ENCODE measurements around the gene RASA3.
"Not testable (repeated sequence)": the region's sequence is repeated elsewhere in the genome, so short reads cannot be mapped to it uniquely, and the experiment has no call there.

RASA3 gene, protein sequence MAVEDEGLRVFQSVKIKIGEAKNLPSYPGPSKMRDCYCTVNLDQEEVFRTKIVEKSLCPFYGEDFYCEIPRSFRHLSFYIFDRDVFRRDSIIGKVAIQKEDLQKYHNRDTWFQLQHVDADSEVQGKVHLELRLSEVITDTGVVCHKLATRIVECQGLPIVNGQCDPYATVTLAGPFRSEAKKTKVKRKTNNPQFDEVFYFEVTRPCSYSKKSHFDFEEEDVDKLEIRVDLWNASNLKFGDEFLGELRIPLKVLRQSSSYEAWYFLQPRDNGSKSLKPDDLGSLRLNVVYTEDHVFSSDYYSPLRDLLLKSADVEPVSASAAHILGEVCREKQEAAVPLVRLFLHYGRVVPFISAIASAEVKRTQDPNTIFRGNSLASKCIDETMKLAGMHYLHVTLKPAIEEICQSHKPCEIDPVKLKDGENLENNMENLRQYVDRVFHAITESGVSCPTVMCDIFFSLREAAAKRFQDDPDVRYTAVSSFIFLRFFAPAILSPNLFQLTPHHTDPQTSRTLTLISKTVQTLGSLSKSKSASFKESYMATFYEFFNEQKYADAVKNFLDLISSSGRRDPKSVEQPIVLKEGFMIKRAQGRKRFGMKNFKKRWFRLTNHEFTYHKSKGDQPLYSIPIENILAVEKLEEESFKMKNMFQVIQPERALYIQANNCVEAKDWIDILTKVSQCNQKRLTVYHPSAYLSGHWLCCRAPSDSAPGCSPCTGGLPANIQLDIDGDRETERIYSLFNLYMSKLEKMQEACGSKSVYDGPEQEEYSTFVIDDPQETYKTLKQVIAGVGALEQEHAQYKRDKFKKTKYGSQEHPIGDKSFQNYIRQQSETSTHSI

GRCh38 chr13:114132419-114133121 lies at the start of gene RASA3:
Gene RASA3, minus strand, starts transcription at chr13:114132623. Its CDS starts 134 bp downstream, at chr13:114132489.
- DNase-seq = peak; percentile 77

DNA sequence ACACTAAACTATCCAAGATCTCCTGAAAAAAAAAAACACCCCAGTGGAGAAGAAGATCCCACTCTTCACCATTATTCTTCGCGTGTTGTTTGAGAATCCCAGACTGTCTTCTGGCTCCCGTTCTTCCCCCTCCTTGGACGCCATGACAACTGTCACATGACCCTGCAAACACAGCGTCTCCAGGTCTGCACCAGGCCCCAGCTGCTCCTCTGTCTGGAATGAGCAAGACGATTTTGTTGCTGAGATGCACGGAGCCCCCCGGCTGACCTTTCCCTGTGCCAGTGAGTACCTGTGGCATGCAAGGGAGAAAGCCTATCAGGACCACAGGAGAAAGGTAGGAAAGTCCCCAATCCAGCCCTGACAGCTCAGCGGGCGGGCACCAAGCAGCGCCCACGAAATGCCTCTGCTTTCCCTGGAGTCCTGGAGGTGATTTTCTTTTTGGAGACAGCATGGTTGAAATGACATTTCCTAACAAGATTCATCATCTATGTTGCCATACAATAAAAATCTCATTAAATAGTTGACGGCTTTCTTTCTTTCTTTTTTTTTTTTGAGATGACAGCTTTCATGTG lies 46.8 kb upstream of the RASA3 start, which contains the start of gene CFAP97D2:
CFAP97D2 (plus strand) TSS at position 171 of the 572 bp plus-strand sequence; CDS start at position 245, 74 bp downstream.
- no peak for DNase-seq

- DNase-seq = no peak
These were observed 45.0 kb upstream of the RASA3 start for GRCh38 chr13:114177245-114178010.

DNA sequence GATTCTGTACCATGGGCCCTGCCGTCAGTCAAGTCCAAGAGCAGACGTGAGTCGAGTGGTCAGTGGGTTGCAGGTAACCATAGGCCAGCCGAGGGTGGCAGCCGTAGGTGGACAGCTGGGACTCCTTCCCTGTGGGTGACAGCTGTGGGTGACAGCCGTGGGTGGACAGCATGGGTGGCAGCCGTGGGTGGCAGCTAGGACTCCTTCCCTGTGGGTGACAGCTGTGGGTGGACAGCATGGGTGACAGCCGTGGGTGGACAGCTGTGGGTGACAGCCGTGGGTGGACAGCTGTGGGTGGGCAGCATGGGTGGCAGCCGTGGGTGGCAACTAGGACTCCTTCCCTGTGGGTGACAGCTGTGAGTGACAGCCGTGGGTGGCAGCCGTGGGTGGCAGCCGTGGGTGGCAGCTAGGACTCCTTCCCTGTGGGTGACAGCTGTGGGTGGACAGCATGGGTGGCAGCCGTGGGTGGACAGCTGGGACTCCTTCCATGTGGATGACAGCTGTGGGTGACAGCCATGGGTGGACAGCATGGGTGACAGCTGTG lies 44.0 kb upstream of the RASA3 start:
- DNase-seq = not testable (repeated sequence)

DNA sequence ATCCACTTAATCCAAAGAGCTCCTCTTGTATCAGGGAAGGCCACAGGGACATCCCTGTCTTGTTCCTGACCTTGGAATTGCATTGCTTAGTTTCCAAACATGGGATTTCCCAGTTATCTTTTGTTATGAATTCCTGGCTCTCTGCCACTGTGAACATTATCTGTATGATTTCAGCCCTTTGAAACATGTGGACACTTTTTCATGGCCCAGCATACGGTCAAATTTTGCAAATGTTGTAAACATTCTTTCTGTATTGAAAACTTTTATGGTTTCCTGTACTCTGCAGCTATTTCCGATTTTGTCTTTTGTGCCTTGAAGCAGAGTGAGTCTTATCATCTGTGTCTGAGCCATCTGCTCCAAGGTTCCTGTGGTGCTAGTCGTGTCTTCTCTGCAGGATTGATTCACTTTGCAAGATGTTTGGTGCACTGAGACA lies 42.1 kb upstream of the RASA3 start:
- DNase-seq = no peak

GRCh38 chr13:114173745-114174144 lies 41.3 kb upstream of the RASA3 start:
- DNase-seq = no peak

DNA sequence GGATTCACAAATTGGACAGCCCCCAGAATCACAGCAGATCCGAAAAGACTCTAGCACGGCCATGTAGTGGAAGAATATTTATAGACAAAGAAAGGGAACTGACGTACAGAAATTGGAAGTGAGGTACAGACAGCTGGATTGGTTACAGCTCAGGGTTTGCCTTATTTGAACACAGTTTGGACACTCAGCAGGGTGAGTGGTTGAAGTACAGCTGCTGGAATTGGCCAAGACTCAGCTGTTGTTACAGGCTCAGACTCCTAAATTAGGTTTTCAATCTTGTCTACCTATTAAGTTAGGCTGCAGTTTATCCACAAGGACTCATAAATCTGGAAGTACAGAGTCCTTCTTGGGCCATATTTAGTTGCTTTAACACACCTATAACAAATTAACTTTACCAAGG lies 40.8 kb upstream of the RASA3 start:
- DNase-seq = no peak

DNA sequence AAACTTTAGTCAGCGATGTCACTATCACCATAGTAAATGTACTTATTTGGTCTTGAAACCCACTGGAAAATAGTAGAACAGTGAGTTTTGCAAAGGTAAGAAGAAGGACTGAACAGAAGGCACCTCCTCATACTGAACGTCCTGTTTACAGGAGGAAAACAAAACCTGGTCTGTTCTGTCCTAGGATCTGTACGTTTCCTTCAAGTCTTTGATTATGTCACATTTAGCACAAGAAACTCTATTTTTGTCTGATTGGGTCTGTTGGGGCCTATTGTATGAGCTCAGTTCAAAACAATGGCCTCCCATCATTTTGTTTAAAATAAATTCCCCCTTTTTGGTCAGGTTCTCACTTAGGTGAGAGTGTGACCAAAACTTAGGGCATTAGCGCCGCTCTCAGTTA lies 35.5 kb upstream of the RASA3 start:
- DNase-seq = no peak

GRCh38 chr13:114167426-114167825 lies 35.0 kb upstream of the RASA3 start:
- no peak for DNase-seq

DNA sequence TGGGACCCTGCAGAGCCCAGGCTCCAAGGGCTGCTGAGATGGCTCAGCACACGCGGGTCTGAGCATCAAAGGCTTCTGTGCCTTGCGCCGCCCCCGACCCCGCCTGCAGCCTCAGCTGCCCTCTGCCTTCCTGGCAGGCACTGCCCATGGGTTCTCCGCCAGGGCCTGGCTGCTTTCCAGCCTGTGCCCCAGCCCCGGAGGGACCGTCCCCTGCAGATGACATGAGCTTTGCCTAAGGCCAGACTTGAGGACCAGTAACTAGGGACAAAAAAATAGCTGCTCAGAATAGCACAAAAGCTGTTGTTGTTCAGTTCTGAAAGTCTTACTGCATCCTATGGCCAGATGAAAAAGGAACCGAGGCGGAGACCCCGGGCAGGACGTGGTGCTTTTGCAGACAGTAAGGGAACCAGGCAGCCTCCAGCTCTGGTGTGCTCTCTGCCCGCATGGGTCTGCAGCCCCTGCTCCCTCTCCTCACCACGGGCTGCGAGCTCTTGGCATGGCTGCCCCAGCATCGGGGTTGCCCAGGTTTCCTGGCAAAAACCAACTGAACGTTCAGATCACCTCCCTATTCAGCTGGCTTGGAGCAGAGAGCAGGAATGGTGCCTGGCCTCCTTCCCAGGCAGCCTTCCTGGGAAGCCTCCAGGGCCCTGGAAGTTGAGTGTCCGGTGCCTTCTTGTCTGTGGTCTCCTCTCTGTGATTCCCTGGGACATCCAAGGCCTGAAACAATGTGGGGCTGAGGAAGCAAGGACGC lies 34.1 kb upstream of the RASA3 start:
- no peak for DNase-seq

DNA sequence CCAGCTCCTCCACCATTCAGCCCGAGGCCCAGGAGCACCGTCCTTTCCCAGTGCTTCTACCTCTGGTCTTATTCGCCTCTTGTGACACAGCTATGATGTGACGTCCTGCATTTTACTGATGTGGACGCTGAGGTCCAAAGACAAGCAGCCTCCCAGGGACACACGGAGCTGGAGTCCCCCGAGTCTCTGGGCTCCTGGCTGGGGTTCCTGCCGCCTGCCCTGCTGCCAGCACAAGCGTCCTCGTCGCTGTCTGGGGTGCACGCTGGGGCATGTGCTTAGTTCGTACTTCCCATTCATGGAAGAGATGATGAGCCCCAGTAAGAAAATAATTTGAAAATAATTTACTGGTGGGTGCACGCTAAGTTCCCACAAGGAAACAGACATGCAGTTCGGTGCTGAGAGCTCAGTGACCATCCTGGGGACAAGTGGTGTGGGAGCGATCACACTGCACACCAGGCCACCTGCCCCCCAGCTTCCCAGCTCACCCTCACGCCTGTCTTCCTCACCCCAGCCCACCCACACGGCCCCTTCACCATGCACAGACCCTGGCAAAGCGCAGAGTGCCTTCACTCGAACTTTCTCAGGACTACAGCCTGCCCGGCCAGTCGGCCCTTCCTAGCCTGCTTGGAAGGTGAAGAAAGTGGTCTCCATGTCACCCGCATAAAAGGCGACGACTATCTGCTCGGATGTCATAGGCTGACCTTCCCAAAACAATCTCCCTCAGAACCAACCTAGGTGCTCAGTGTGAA lies 32.4 kb upstream of the RASA3 start:
- no peak for DNase-seq

DNA sequence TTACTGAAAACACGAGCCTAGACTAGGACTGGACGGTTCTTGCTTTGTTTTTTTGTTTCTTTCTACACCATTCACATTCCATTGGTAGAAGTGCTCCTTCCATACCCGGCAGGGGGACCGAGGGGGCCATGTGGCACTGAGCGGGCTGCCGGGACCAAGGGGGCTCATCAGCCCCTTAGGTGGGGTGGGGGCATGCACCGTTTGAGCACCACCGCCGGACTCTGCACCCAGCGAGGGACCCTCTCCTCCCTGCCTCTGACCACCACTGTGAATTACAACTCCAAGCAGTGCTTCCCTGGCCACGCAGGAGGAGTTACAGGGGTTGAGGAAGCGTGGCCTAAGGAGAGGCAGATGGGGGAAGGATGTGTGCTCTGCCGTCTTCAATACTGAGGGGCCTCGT lies 31.6 kb upstream of the RASA3 start:
- DNase-seq = no peak

DNA sequence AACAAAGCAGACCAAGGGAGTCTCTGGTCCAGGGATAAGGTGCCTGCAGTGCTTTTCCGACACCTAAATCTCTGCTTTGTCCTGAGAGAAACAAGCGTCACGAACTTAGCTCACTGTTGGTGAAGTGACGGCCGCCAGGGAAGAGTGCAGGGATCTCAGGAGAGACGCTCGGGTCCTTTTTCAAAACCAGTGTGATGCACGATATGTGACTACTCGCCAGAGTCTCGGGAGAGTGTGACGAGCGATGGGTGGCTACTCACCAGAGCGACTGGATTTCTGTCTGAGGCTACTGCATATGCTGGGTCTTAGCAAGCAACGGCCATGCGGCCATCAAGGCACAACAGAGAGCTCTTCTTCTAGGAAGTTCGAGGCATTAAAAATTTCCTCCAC lies 30.1 kb upstream of the RASA3 start:
- DNase-seq = no peak

DNA sequence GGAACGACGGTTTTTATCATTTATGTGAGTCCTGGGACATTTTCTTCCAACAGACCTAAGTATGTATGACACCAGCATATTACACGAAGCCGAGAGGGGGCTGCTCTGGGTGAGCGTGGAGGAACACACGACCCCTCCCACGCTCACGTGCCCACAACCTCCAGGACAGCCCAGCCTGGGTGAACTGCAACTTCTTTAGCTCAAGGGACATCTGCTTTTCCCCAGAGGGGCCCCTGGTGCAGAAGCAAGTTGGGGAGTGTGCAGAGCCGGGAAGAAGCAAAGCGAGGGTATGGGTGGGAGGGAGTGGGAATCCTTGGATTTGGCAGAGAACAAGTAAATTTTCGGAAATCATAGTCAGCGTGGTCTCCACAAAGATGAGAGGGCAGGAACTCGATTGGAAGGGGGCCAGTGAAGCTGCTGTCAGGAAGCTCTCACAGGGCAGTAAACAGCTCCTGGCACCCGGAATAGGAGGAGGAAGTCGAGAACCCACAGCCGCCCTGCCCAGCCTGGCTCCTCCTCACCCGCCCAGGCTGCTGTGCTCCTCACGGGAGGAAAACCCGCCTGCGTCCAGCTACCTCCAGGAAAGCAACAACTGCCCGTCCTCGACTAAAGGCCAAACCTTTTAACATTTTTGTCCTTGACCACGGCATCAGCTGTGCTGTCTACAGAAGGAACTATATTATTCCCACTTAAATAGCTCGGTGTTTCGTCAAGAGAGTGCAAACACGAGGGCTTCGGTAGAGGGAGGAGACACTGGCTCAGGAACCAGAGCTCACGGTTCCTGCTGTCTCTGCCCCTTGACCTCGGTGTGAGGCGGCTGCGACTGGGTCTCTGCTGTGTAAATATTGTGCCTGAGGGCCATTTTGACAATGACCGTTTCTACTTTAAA lies 29.5 kb upstream of the RASA3 start:
- peak; percentile 76 for DNase-seq

DNA sequence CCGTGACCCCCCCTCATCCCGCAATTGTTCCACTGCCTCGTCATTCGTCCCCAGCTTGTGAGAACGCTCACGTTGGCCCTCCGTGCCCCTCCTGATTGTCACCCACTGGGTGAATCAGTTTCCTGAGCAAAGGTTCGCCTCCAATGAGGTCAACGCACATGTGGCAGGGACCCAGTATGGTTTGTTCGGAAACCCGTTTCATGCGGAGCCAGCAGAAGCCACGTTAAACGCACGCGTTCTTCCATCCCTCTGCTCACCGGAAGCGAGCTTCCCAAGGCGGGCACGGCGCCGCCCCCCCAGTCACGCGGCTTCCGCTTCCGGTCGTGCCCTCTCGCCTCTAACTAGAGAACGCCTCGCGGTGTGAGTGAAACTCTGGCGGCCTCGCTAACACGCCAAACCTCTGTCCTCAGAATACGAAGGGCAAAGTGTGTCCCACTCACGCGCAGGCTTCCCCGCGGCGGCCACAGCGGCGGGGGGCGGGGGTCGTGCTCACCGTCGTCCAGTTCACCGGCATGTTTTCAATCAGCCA lies 28.7 kb upstream of the RASA3 start:
- no peak for DNase-seq

- DNase-seq = not testable (repeated sequence)
These were observed 26.6 kb upstream of the RASA3 start for GRCh38 chr13:114158869-114159666.

- DNase-seq = peak; percentile 56
These were observed 25.6 kb upstream of the RASA3 start for GRCh38 chr13:114157869-114158495.
